Dermis blood vessel endothelial cell (primary cell): Measurements from ENCODE around the gene ARAP3. TPM values are rescaled to one million over a fixed set of nuclear protein-coding genes. Genes with fewer than 3 reads are reported as not detected.

Experiments used
- DNase-seq: peaks from one replicate; pipeline ENCODE4 v3.0.0; 2010
- total RNA-seq: library from RNA; depleted of rRNA; stranded (reverse); fragments of >200 nt; gene quantifications from 2 replicates; pipeline ENCODE4 v1.2.3, GENCODE V29; 2014

ARAP3 gene
- total RNA-seq, 1 donor from 2014 or later = 46.1 TPM

GRCh38 chr5:141609044-141609443 is 73.0 kb downstream of the ARAP3 start:
- DNase-seq = no peak

DNA sequence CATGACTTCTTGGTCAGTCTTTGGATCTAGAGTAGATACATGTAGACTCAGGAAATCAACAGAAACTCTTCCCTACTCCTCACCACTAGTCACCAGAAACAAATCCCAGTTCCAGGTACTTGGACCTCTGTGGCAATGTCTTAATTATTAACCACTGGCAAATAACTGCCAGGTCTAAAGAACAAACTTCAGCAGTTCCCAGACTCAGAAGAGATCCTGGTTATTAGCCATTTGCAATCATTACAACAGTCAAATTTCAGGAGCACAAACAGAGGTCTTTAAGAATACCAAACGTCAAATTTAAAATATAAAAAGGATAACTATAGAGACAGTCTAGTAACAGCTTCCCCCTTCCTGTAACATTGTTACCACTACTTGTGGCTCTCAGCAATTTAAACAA is 73.5 kb downstream of the ARAP3 start:
- no peak for DNase-seq

- DNase-seq = no peak
Observed at GRCh38 chr5:141608046-141608445, 74.0 kb downstream of the ARAP3 start.

DNA sequence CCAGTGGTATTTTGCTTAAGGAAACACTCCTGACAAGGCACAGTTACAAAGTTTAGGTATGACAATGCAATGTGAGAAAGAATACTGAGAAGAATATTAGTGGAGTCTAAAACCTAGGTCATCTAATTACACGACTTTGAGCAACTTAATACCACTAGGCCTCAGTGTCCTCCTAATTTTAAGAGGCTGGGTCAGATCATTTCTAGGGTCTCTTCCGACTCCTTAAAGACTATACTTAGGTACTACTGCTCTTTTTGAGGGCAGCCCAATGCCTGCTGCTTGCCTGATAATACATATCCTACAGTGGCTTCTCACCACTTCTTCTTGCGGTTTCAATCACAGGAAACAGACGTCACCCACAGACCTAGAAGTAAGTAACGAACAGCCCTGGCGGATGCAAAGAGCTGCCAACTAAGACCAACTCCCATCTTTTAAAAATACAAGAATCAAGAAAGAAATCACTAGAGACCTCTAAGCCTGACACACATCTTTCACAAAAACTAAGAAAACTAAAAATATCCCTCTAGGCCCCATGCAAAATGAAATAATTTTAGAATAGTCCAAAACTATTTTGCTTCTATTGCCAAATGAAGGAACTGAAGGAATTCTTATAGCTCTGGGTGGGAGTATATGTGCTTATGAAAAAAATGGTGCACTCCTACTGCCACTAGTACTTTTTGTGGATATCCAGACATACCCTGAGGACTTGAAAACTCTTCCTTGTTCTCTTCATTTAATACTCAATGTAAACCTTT is 76.3 kb downstream of the ARAP3 start:
- DNase-seq = peak; percentile 86

- peak; percentile 75 for DNase-seq
Observed at GRCh38 chr5:141603923-141604717, 77.9 kb downstream of the ARAP3 start.

Other genes with a start within 250 kb of the ARAP3 start
- gene PCDHGC3, start 206.3 kb downstream of the ARAP3 start, total RNA-seq = 19.4 and 25.1 TPM in 2 replicates
- gene PCDHGC4, start 197.2 kb downstream of the ARAP3 start, total RNA-seq = 1.2 and 1.5 TPM in 2 replicates
- 0.56 and 1.5 TPM in 2 replicates for gene PCDHGC5, start 193.1 kb downstream of the ARAP3 start, total RNA-seq
- gene DIAPH1, start 63.2 kb downstream of the ARAP3 start, total RNA-seq = 42.2 and 91.9 TPM in 2 replicates
- 43.7 and 45.0 TPM in 2 replicates for gene HDAC3, start 45.4 kb downstream of the ARAP3 start, total RNA-seq
- 3.9 and 9.9 TPM in 2 replicates for gene RELL2, start 45.2 kb downstream of the ARAP3 start, total RNA-seq
- gene FCHSD1, start 30.8 kb downstream of the ARAP3 start, total RNA-seq = 20.9 and 24.0 TPM in 2 replicates
- 94.4 and 162 TPM in 2 replicates for gene PCDH1, start 196.2 kb upstream of the ARAP3 start, total RNA-seq
- 66.4 and 81.7 TPM in 2 replicates for gene DELE1, start 241.6 kb upstream of the ARAP3 start, total RNA-seq